ENCODE data around the gene GPR78. TPM values are rescaled to one million over a fixed set of nuclear protein-coding genes. Genes with fewer than 3 reads are reported as not detected.

The GPR78 gene
- total RNA-seq, 4 donors from 2014 or later: not detected

- WGBS: 81% methylated on average over 13 of the region's 16 CpGs
- Histone ChIP-seq H3K4me1 (no peaks in the 10 kb centered on the region), H3K36me3 (no peaks in the 10 kb centered on the region), H3K9me3 (no peaks in the 10 kb centered on the region), H3K27me3 (no peaks in the 10 kb centered on the region), H3K4me3 (no peak overlapping the region), H3K27ac (no peak overlapping the region)
- peak in 1 of 2 donors; percentile 34 for DNase-seq (ENCODE audit: low spot score in 2 of 2)
- TF ChIP-seq POLR2AphosphoS5 (IDR thresholded peaks at IDR 0.05) (no peak), EP300 (IDR thresholded peaks at IDR 0.05) (no peak), POLR2A (IDR thresholded peaks at IDR 0.05) (no peak)
- TF ChIP-seq, protein P1, sequence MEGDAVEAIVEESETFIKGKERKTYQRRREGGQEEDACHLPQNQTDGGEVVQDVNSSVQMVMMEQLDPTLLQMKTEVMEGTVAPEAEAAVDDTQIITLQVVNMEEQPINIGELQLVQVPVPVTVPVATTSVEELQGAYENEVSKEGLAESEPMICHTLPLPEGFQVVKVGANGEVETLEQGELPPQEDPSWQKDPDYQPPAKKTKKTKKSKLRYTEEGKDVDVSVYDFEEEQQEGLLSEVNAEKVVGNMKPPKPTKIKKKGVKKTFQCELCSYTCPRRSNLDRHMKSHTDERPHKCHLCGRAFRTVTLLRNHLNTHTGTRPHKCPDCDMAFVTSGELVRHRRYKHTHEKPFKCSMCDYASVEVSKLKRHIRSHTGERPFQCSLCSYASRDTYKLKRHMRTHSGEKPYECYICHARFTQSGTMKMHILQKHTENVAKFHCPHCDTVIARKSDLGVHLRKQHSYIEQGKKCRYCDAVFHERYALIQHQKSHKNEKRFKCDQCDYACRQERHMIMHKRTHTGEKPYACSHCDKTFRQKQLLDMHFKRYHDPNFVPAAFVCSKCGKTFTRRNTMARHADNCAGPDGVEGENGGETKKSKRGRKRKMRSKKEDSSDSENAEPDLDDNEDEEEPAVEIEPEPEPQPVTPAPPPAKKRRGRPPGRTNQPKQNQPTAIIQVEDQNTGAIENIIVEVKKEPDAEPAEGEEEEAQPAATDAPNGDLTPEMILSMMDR (IDR thresholded peaks at IDR 0.05): no peak
Measured at GRCh38 chr4:8560265-8561047, 19.7 kb upstream of the GPR78 start.

DNA sequence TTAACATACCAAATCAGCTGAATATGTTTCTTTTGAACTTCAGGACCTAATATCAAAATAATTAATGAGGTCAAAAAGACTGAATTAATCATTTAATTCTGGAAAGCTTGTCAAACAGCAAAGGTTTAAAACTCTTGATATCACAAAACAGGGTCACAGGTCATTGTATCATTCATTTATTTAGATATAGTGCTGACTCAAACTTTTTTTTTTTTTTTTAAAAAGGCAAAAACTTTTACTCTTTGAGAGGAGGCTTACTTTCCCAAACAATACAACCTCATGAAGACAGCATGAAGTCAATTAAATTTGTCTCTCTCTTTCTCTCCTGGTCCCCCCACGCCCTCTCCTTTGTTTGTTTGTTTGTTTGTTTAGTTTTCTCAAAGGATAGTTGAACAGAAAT, 15.6 kb upstream of the GPR78 start:
- Histone ChIP-seq H3K4me1 (no peaks in the 10 kb centered on the region), H3K9me3 (no peaks in the 10 kb centered on the region), H3K27ac (no peak overlapping the region), H3K27me3 (no peaks in the 10 kb centered on the region), H3K4me3 (no peak overlapping the region), H3K36me3 (no peaks in the 10 kb centered on the region)
- 54% methylated on average over 1 of the region's 1 CpG for WGBS
- TF ChIP-seq EP300 (IDR thresholded peaks at IDR 0.05) (no peak), POLR2A (IDR thresholded peaks at IDR 0.05) (no peak), POLR2AphosphoS5 (IDR thresholded peaks at IDR 0.05) (no peak)
- TF ChIP-seq, protein P1 (IDR thresholded peaks at IDR 0.05): no peak
- DNase-seq (ENCODE audit: low spot score in 2 of 2): no peak

DNA sequence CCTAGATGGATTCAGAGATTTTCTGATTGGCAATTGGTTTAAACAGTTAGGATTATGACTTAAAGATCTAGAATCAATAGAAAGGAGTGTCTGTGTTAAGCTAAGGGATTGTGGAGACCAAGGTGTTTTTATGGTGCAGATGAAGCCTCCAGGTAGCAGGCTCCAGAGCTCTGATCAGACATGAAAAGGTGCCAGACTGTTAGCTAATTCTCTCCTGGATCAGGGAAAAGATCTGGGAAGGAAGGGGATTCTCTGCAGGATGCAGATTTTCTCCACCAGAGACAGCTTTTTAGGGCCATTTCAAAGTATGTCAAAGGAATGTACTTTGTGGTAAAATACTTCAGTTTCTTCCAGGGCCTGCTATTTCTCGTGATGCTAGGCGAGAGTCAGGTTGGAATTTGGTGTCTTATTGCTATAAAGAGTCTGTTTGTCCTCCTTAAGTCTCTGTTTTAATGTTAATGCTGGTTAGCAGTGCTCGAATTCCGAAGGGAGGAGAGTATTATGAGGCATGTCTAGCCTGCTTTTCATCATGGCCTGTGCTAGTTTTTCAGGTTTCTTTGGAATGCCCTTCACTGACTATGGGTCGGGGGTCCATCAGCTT, 12.0 kb upstream of the GPR78 start:
- Histone ChIP-seq H3K9me3 (no peaks in the 10 kb centered on the region), H3K4me1 (no peaks in the 10 kb centered on the region), H3K27me3 (no peaks in the 10 kb centered on the region), H3K27ac (no peak overlapping the region), H3K36me3 (no peaks in the 10 kb centered on the region), H3K4me3 (no peak overlapping the region)
- no peak for DNase-seq (ENCODE audit: low spot score in 2 of 2)
- WGBS: 67% methylated on average over 5 of the region's 5 CpGs
- no peak for TF ChIP-seq POLR2A (IDR thresholded peaks at IDR 0.05)
- TF ChIP-seq, protein P1 (IDR thresholded peaks at IDR 0.05): no peak
- no peak for TF ChIP-seq EP300 (IDR thresholded peaks at IDR 0.05)
- TF ChIP-seq POLR2AphosphoS5 (IDR thresholded peaks at IDR 0.05): no peak

- WGBS: 75% methylated on average over 1 of the region's 1 CpG
- DNase-seq (ENCODE audit: low spot score in 2 of 2): no peak
- Histone ChIP-seq H3K27ac (no peak overlapping the region), H3K4me1 (no peaks in the 10 kb centered on the region), H3K27me3 (no peaks in the 10 kb centered on the region), H3K36me3 (no peaks in the 10 kb centered on the region), H3K9me3 (no peaks in the 10 kb centered on the region), H3K4me3 (no peak overlapping the region)
- TF ChIP-seq, protein P1 (IDR thresholded peaks at IDR 0.05): no peak
- TF ChIP-seq POLR2A (IDR thresholded peaks at IDR 0.05) (no peak), EP300 (IDR thresholded peaks at IDR 0.05) (no peak), POLR2AphosphoS5 (IDR thresholded peaks at IDR 0.05) (no peak)
Measured at GRCh38 chr4:8570201-8570600, 10.0 kb upstream of the GPR78 start.

Data from suprapubic skin (tissue), 4 donors.